GM23248 (cell line): ENCODE data around the gene INPP1. TPM values are rescaled to one million over a fixed set of nuclear protein-coding genes. Genes with fewer than 3 reads are reported as not detected.
A peak's percentile ranks its signal among the peaks of the same experiment; 100 is the strongest.
"Not testable (repeated sequence)": the region's sequence is repeated elsewhere in the genome, so short reads cannot be mapped to it uniquely, and the experiment has no call there.

Source experiments
- DNase-seq: peaks from one replicate; pipeline ENCODE4 v3.0.0-alpha.2; 2015
- H2AFZ ChIP-seq: fragments of 200-600 bp; sonication (generic); 2 replicates; pipeline ENCODE4 v1.6.1; 2016; ENCODE audit warnings: antibody characterized with exemption
- H3F3A ChIP-seq: fragments of 200-600 bp; sonication (generic); 2 replicates; pipeline ENCODE4 v1.6.1; 2016; ENCODE audit warnings: mild to moderate bottlenecking, antibody characterized with exemption, mixed run types; ENCODE audit not compliant: insufficient read depth
- H3K27ac ChIP-seq: fragments of 200-600 bp; sonication (generic); 2 replicates; pipeline ENCODE4 v1.5.1; 2016; ENCODE audit warnings: mild to moderate bottlenecking
- H3K27me3 ChIP-seq: fragments of 200-600 bp; sonication (generic); replicated peaks from 2 replicates; pipeline ENCODE4 v1.6.1; 2016; ENCODE audit warnings: mild to moderate bottlenecking; ENCODE audit not compliant: insufficient read depth
- H3K36me3 ChIP-seq: fragments of 200-600 bp; sonication (generic); 2 replicates; pipeline ENCODE4 v1.6.1; 2016; ENCODE audit warnings: low read depth, mild to moderate bottlenecking
- H3K4me1 ChIP-seq: fragments of 200-600 bp; sonication (generic); 2 replicates; pipeline ENCODE4 v1.6.1; 2016; ENCODE audit warnings: mild to moderate bottlenecking; ENCODE audit not compliant: insufficient read depth
- H3K4me2 ChIP-seq: fragments of 200-600 bp; sonication (generic); one replicate; pipeline ENCODE4 v1.6.1; 2016; ENCODE audit warnings: mild to moderate bottlenecking; ENCODE audit not compliant: unreplicated experiment
- H3K4me3 ChIP-seq: fragments of 200-600 bp; sonication (generic); 2 replicates; pipeline ENCODE4 v1.5.1; 2016; ENCODE audit warnings: mild to moderate bottlenecking
- H3K79me2 ChIP-seq: fragments of 200-600 bp; sonication (generic); 2 replicates; pipeline ENCODE4 v1.6.1; 2016; ENCODE audit warnings: mild to moderate bottlenecking; ENCODE audit not compliant: insufficient read depth
- H3K9ac ChIP-seq: fragments of 200-600 bp; sonication (generic); 2 replicates; pipeline ENCODE4 v1.6.1; 2016; ENCODE audit warnings: mild to moderate bottlenecking
- H3K9me2 ChIP-seq: fragments of 200-600 bp; sonication (generic); 2 replicates; pipeline ENCODE4 v1.6.1; 2016; ENCODE audit warnings: mixed run types, mild to moderate bottlenecking, moderate library complexity; ENCODE audit not compliant: insufficient read depth
- H3K9me3 ChIP-seq: fragments of 200-600 bp; sonication (generic); one replicate; pipeline ENCODE4 v1.6.1; 2017; ENCODE audit warnings: low read depth
- H4K20me1 ChIP-seq: fragments of 200-600 bp; sonication (generic); 2 replicates; pipeline ENCODE4 v1.6.0; 2016; ENCODE audit not compliant: insufficient read depth
- EZH2 ChIP-seq: fragments of 200-600 bp; sonication (generic); IDR thresholded peaks from 2 replicates; pipeline ENCODE4 v1.6.1; 2018; ENCODE audit warnings: antibody characterized with exemption, mild to moderate bottlenecking; ENCODE audit not compliant: insufficient read depth, poor library complexity, severe bottlenecking
- EZH2phosphoT487 ChIP-seq: fragments of 200-600 bp; sonication (generic); IDR thresholded peaks from 2 replicates; pipeline ENCODE4 v1.6.1; 2018; ENCODE audit warnings: antibody characterized with exemption, moderate library complexity, mild to moderate bottlenecking, low read depth; ENCODE audit not compliant: insufficient read depth
- WGBS, 2 experiments: methylation state at CpG; one replicate each; pipeline ENCODE4 v1.1.6; 2015 to 2017; ENCODE audit warnings: low lambda C conversion rate in 2 of 2, low coverage in 1 of 2; ENCODE audit errors: missing lambda C conversion rate in 2 of 2; 5-methylcytosine and 5-hydroxymethylcytosine counted together
- in situ Hi-C: fragments of 300-500 bp; cut with MboI; formaldehyde crosslinking; loops from 2 replicates; pipeline ENCODE4 v1.15.0; 2020
- polyA plus RNA-seq: library from polyadenylated mRNA; unstranded; fragments of >200 nt; fragmentation: Nextera tagmentation; extraction: Ambion mirVana; gene quantifications from 2 replicates; pipeline ENCODE4 v1.2.1, GENCODE V29; 2016
- total RNA-seq: library from RNA; depleted of rRNA; stranded (reverse); fragments of >200 nt; shearing (Covaris generic); gene quantifications from 2 replicates; pipeline ENCODE4 v1.2.3, GENCODE V29; 2014; rRNA removed

Gene INPP1
- 4.2 and 7.1 TPM in 2 replicates for total RNA-seq
- 28.7 and 29.6 TPM in 2 replicates for polyA plus RNA-seq

- no peaks in the 10 kb centered on the region for H3K9me2 ChIP-seq
- TF ChIP-seq EZH2phosphoT487, result no peak
- no peak for TF ChIP-seq EZH2
- H3K4me2 ChIP-seq, result peak within 1 kb of the TSS; percentile 96
- in situ Hi-C loops, result no loop called here
- peak within 1 kb of the TSS; percentile 55 for H3K27ac ChIP-seq
- no peaks in the 10 kb centered on the region for H4K20me1 ChIP-seq
- H3F3A ChIP-seq, result peaks cover 7% of the 10 kb centered on the region
- H3K36me3 ChIP-seq, result no peaks in the 10 kb centered on the region
- H3K9me3 ChIP-seq, result no peaks in the 10 kb centered on the region
- no peaks in the 10 kb centered on the region for H3K27me3 ChIP-seq
- H3K4me3 ChIP-seq, result peak within 1 kb of the TSS; percentile 74
- peaks cover 45% of the 10 kb centered on the region for H3K79me2 ChIP-seq
- H2AFZ ChIP-seq, result peak within 1 kb of the TSS; percentile 86
- H3K4me1 ChIP-seq, result peaks cover 14% of the 10 kb centered on the region
- DNase-seq, result peak; percentile 88
- H3K9ac ChIP-seq, result peak within 1 kb of the TSS; percentile 84
- 1 to 2% methylated on average over 79 to 97 of the region's 99 CpGs for WGBS, 2 experiments
Observed at GRCh38 chr2:190343536-190344275, at the start of gene INPP1. Gene INPP1 (plus strand): TSS chr2:190343589. CDS start chr2:190360103, 16,514 bp downstream.

- H3K27me3 ChIP-seq, H3K27ac ChIP-seq, H3K79me2 ChIP-seq, H4K20me1 ChIP-seq, H3K9ac ChIP-seq, DNase-seq, H3K4me3 ChIP-seq, H3K4me1 ChIP-seq, in situ Hi-C loops, H3F3A ChIP-seq, H3K9me2 ChIP-seq, H3K4me2 ChIP-seq, H2AFZ ChIP-seq, H3K9me3 ChIP-seq: not testable (repeated sequence)
- H3K36me3 ChIP-seq, result peaks cover 22% of the 10 kb centered on the region
- WGBS, 2 experiments, result 95 to 97% methylated on average over 2 of the region's 2 CpGs
Observed at GRCh38 chr2:190297880-190298279, 45.5 kb upstream of the INPP1 start.

GRCh38 chr2:190301032-190301431 is 42.4 kb upstream of the INPP1 start:
- Histone ChIP-seq H2AFZ (no peak overlapping the region), H3K36me3 (peaks cover 12% of the 10 kb centered on the region; the same call in 1 of the 2 replicates), H3K4me2 (no peak overlapping the region), H3K9ac (no peak overlapping the region), H3K9me2 (no peaks in the 10 kb centered on the region), H3K4me1 (no peaks in the 10 kb centered on the region), H3K27me3 (no peaks in the 10 kb centered on the region), H3K27ac (no peak overlapping the region), H3K79me2 (0 out of 2 replicates have a peak, but pooled peaks cover 4% of the 10 kb centered on the region), H3K4me3 (no peak overlapping the region), H3F3A (no peaks in the 10 kb centered on the region), H3K9me3 (no peaks in the 10 kb centered on the region), H4K20me1 (no peaks in the 10 kb centered on the region)
- TF ChIP-seq EZH2, result no peak
- DNase-seq, result no peak
- in situ Hi-C loops, result no loop called here

- H3K27me3 ChIP-seq, result no peaks in the 10 kb centered on the region
Observed at GRCh38 chr2:190302052-190302451, 41.3 kb upstream of the INPP1 start.

More at GRCh38 chr2:190302052-190302451, 41.3 kb upstream of the INPP1 start:
- Histone ChIP-seq H3K4me1 (no peaks in the 10 kb centered on the region), H3K36me3 (peaks cover 12% of the 10 kb centered on the region; the same call in 1 of the 2 replicates), H2AFZ (no peak overlapping the region), H3K4me2 (no peak overlapping the region), H3F3A (no peaks in the 10 kb centered on the region), H3K27ac (no peak overlapping the region), H3K9me2 (no peaks in the 10 kb centered on the region), H3K9ac (no peak overlapping the region), H4K20me1 (no peaks in the 10 kb centered on the region), H3K9me3 (no peaks in the 10 kb centered on the region), H3K79me2 (0 out of 2 replicates have a peak, but pooled peaks cover 4% of the 10 kb centered on the region), H3K4me3 (no peak overlapping the region)
- in situ Hi-C loops, result no loop called here
- no peak for DNase-seq
- TF ChIP-seq EZH2phosphoT487 (no peak), EZH2 (no peak)
- WGBS, 2 experiments, result 95 to 100% methylated on average over 1 of the region's 1 CpG
